ENCODE measurements around the gene NAGA. TPM values are rescaled to one million over a fixed set of nuclear protein-coding genes. Genes with fewer than 3 reads are reported as not detected.

The NAGA gene
- total RNA-seq, 1 experiment from 2014 or later, result 73.0 TPM

GRCh38 chr22:42062506-42063170, 8.0 kb downstream of the NAGA start:
- no peak for DNase-seq (ENCODE audit: low read depth, low spot score)
- in situ Hi-C loops (cut with HindIII; ENCODE audit: low pct_unique_long_range_greater_than_20kb, low sequenced_read_pairs), result no loop called here

- in situ Hi-C loops (cut with HindIII; ENCODE audit: low pct_unique_long_range_greater_than_20kb, low sequenced_read_pairs), result no loop called here
- DNase-seq (ENCODE audit: low read depth, low spot score), result no peak
Measured at GRCh38 chr22:42061041-42061440, 9.6 kb downstream of the NAGA start.

- no peak for DNase-seq (ENCODE audit: low read depth, low spot score)
- in situ Hi-C loops (cut with HindIII; ENCODE audit: low pct_unique_long_range_greater_than_20kb, low sequenced_read_pairs), result no loop called here
Measured at GRCh38 chr22:42060489-42060888, 10.1 kb downstream of the NAGA start.

- in situ Hi-C loops (cut with HindIII; ENCODE audit: low pct_unique_long_range_greater_than_20kb, low sequenced_read_pairs), result no loop called here
- DNase-seq (ENCODE audit: low read depth, low spot score), result no peak
Measured at GRCh38 chr22:42056757-42057511, 13.7 kb downstream of the NAGA start.

- in situ Hi-C loops (cut with HindIII; ENCODE audit: low pct_unique_long_range_greater_than_20kb, low sequenced_read_pairs), result no loop called here
- no peak for DNase-seq (ENCODE audit: low read depth, low spot score)
Measured at GRCh38 chr22:42052765-42053164, 17.8 kb downstream of the NAGA start.

- no peak for DNase-seq (ENCODE audit: low read depth, low spot score)
- in situ Hi-C loops (cut with HindIII; ENCODE audit: low pct_unique_long_range_greater_than_20kb, low sequenced_read_pairs), result no loop called here
Measured at GRCh38 chr22:42050641-42051180, 19.9 kb downstream of the NAGA start.

- no peak for DNase-seq (ENCODE audit: low read depth, low spot score)
- in situ Hi-C loops (cut with HindIII; ENCODE audit: low pct_unique_long_range_greater_than_20kb, low sequenced_read_pairs), result no loop called here
Measured at GRCh38 chr22:42041784-42042183, 28.8 kb downstream of the NAGA start.

- DNase-seq (ENCODE audit: low read depth, low spot score), result no peak
- in situ Hi-C loops (cut with HindIII; ENCODE audit: low pct_unique_long_range_greater_than_20kb, low sequenced_read_pairs), result no loop called here
Measured at GRCh38 chr22:42039271-42039670, 31.3 kb downstream of the NAGA start.

- in situ Hi-C loops (cut with HindIII; ENCODE audit: low pct_unique_long_range_greater_than_20kb, low sequenced_read_pairs), result no loop called here
- no peak for DNase-seq (ENCODE audit: low read depth, low spot score)
Measured at GRCh38 chr22:42035256-42035655, 35.4 kb downstream of the NAGA start.

GRCh38 chr22:42033263-42034181, 37.1 kb downstream of the NAGA start:
- in situ Hi-C loops (cut with HindIII; ENCODE audit: low pct_unique_long_range_greater_than_20kb, low sequenced_read_pairs), result no loop called here
- no peak for DNase-seq (ENCODE audit: low read depth, low spot score)

- in situ Hi-C loops (cut with HindIII; ENCODE audit: low pct_unique_long_range_greater_than_20kb, low sequenced_read_pairs), result no loop called here
- no peak for DNase-seq (ENCODE audit: low read depth, low spot score)
Measured at GRCh38 chr22:42026705-42027104, 43.9 kb downstream of the NAGA start.

GRCh38 chr22:42025421-42025820, 45.2 kb downstream of the NAGA start:
- DNase-seq (ENCODE audit: low read depth, low spot score), result no peak
- in situ Hi-C loops (cut with HindIII; ENCODE audit: low pct_unique_long_range_greater_than_20kb, low sequenced_read_pairs), result no loop called here

- in situ Hi-C loops (cut with HindIII; ENCODE audit: low pct_unique_long_range_greater_than_20kb, low sequenced_read_pairs), result no loop called here
- no peak for DNase-seq (ENCODE audit: low read depth, low spot score)
Measured at GRCh38 chr22:42022162-42022847, 48.3 kb downstream of the NAGA start.

GRCh38 chr22:42021571-42021970, 49.0 kb downstream of the NAGA start:
- no peak for DNase-seq (ENCODE audit: low read depth, low spot score)
- in situ Hi-C loops (cut with HindIII; ENCODE audit: low pct_unique_long_range_greater_than_20kb, low sequenced_read_pairs), result no loop called here

GRCh38 chr22:42018224-42018623, 52.4 kb downstream of the NAGA start:
- DNase-seq (ENCODE audit: low read depth, low spot score), result no peak
- in situ Hi-C loops (cut with HindIII; ENCODE audit: low pct_unique_long_range_greater_than_20kb, low sequenced_read_pairs), result no loop called here

- in situ Hi-C loops (cut with HindIII; ENCODE audit: low pct_unique_long_range_greater_than_20kb, low sequenced_read_pairs), result no loop called here
- DNase-seq (ENCODE audit: low read depth, low spot score), result no peak
Measured at GRCh38 chr22:42016111-42016510, 54.5 kb downstream of the NAGA start.

- in situ Hi-C loops (cut with HindIII; ENCODE audit: low pct_unique_long_range_greater_than_20kb, low sequenced_read_pairs), result no loop called here
Measured at GRCh38 chr22:42013385-42013784, 57.2 kb downstream of the NAGA start.

More at GRCh38 chr22:42013385-42013784, 57.2 kb downstream of the NAGA start:
- DNase-seq (ENCODE audit: low read depth, low spot score), result no peak
